ENCODE data around the gene PLN.

Gene PLN

GRCh38 chr6:118548136-118548535, at the start of gene PLN:
PLN (plus strand) TSS chr6:118548296; CDS start chr6:118558922, 10,626 bp downstream.
- Histone ChIP-seq H3K9me3 (ENCODE audit: control insufficient read depth, insufficient read depth, low read length) (no peaks in the 10 kb centered on the region), H3K4me1 (ENCODE audit: control insufficient read depth, insufficient read depth, low read length) (no peaks in the 10 kb centered on the region)

GRCh38 chr6:118500130-118501015, 47.7 kb upstream of the PLN start:
- WGBS (ENCODE audit: insufficient coverage, insufficient read length) = no CpG with 5 or more reads among the region's 10 CpGs
- H3K4me1 ChIP-seq (ENCODE audit: control insufficient read depth, insufficient read depth, low read length) = no peaks in the 10 kb centered on the region
- no peak for DNase-seq (ENCODE audit: low read depth, low spot score)
- no peak overlapping the region for H3K27ac ChIP-seq (ENCODE audit: low read length)
- H3K36me3 ChIP-seq (ENCODE audit: control insufficient read depth, insufficient read depth, low read length) = no peaks in the 10 kb centered on the region
- no peaks in the 10 kb centered on the region for H3K9me3 ChIP-seq (ENCODE audit: control insufficient read depth, insufficient read depth, low read length)
- no peaks in the 10 kb centered on the region for H3K27me3 ChIP-seq (ENCODE audit: control insufficient read depth, insufficient read depth, low read length)
- H3K4me3 ChIP-seq (ENCODE audit: low read length) = no peak overlapping the region

More at GRCh38 chr6:118548136-118548535, at the start of gene PLN:
- no peak for DNase-seq (ENCODE audit: low read depth, low spot score)
- Histone ChIP-seq H3K27me3 (ENCODE audit: control insufficient read depth, insufficient read depth, low read length) (no peaks in the 10 kb centered on the region), H3K4me3 (ENCODE audit: low read length) (no peak within 1 kb of the TSS), H3K27ac (ENCODE audit: low read length) (no peak within 1 kb of the TSS), H3K36me3 (ENCODE audit: control insufficient read depth, insufficient read depth, low read length) (no peaks in the 10 kb centered on the region)
- WGBS (ENCODE audit: insufficient coverage, insufficient read length) = no CpG with 5 or more reads among the region's 3 CpGs

- no peak for DNase-seq (ENCODE audit: low read depth, low spot score)
- no peaks in the 10 kb centered on the region for H3K4me1 ChIP-seq (ENCODE audit: control insufficient read depth, insufficient read depth, low read length)
- no peak overlapping the region for H3K27ac ChIP-seq (ENCODE audit: low read length)
- H3K36me3 ChIP-seq (ENCODE audit: control insufficient read depth, insufficient read depth, low read length) = no peaks in the 10 kb centered on the region
- H3K27me3 ChIP-seq (ENCODE audit: control insufficient read depth, insufficient read depth, low read length) = no peaks in the 10 kb centered on the region
- no CpG with 5 or more reads among the region's 5 CpGs for WGBS (ENCODE audit: insufficient coverage, insufficient read length)
- no peak overlapping the region for H3K4me3 ChIP-seq (ENCODE audit: low read length)
- H3K9me3 ChIP-seq (ENCODE audit: control insufficient read depth, insufficient read depth, low read length) = no peaks in the 10 kb centered on the region
Measured at GRCh38 chr6:118501099-118501498, 47.0 kb upstream of the PLN start.

GRCh38 chr6:118501765-118502164, 46.3 kb upstream of the PLN start:
- no peaks in the 10 kb centered on the region for H3K9me3 ChIP-seq (ENCODE audit: control insufficient read depth, insufficient read depth, low read length)
- no CpG with 5 or more reads among the region's 1 CpG for WGBS (ENCODE audit: insufficient coverage, insufficient read length)
- no peak for DNase-seq (ENCODE audit: low read depth, low spot score)
- H3K4me3 ChIP-seq (ENCODE audit: low read length) = no peak overlapping the region
- no peaks in the 10 kb centered on the region for H3K27me3 ChIP-seq (ENCODE audit: control insufficient read depth, insufficient read depth, low read length)
- no peaks in the 10 kb centered on the region for H3K36me3 ChIP-seq (ENCODE audit: control insufficient read depth, insufficient read depth, low read length)
- H3K27ac ChIP-seq (ENCODE audit: low read length) = no peak overlapping the region
- no peaks in the 10 kb centered on the region for H3K4me1 ChIP-seq (ENCODE audit: control insufficient read depth, insufficient read depth, low read length)

GRCh38 chr6:118502169-118502568, 45.9 kb upstream of the PLN start:
- Histone ChIP-seq H3K4me1 (ENCODE audit: control insufficient read depth, insufficient read depth, low read length) (no peaks in the 10 kb centered on the region), H3K27me3 (ENCODE audit: control insufficient read depth, insufficient read depth, low read length) (no peaks in the 10 kb centered on the region), H3K27ac (ENCODE audit: low read length) (no peak overlapping the region), H3K4me3 (ENCODE audit: low read length) (no peak overlapping the region), H3K9me3 (ENCODE audit: control insufficient read depth, insufficient read depth, low read length) (no peaks in the 10 kb centered on the region), H3K36me3 (ENCODE audit: control insufficient read depth, insufficient read depth, low read length) (no peaks in the 10 kb centered on the region)
- DNase-seq (ENCODE audit: low read depth, low spot score) = no peak
- WGBS (ENCODE audit: insufficient coverage, insufficient read length) = no CpG with 5 or more reads among the region's 2 CpGs

- Histone ChIP-seq H3K36me3 (ENCODE audit: control insufficient read depth, insufficient read depth, low read length) (no peaks in the 10 kb centered on the region), H3K4me1 (ENCODE audit: control insufficient read depth, insufficient read depth, low read length) (no peaks in the 10 kb centered on the region), H3K4me3 (ENCODE audit: low read length) (no peak overlapping the region), H3K27me3 (ENCODE audit: control insufficient read depth, insufficient read depth, low read length) (no peaks in the 10 kb centered on the region), H3K9me3 (ENCODE audit: control insufficient read depth, insufficient read depth, low read length) (no peaks in the 10 kb centered on the region), H3K27ac (ENCODE audit: low read length) (no peak overlapping the region)
- no peak for DNase-seq (ENCODE audit: low read depth, low spot score)
- WGBS (ENCODE audit: insufficient coverage, insufficient read length) = no CpG with 5 or more reads among the region's 2 CpGs
Measured at GRCh38 chr6:118504611-118505010, 43.5 kb upstream of the PLN start.

- H3K27ac ChIP-seq (ENCODE audit: low read length) = no peak overlapping the region
- WGBS (ENCODE audit: insufficient coverage, insufficient read length) = no CpG with 5 or more reads among the region's 2 CpGs
Measured at GRCh38 chr6:118505656-118506055, 42.4 kb upstream of the PLN start.

GRCh38 chr6:118506071-118506638, 41.9 kb upstream of the PLN start:
- H3K27me3 ChIP-seq (ENCODE audit: control insufficient read depth, insufficient read depth, low read length) = no peaks in the 10 kb centered on the region
- H3K4me3 ChIP-seq (ENCODE audit: low read length) = no peak overlapping the region
- H3K4me1 ChIP-seq (ENCODE audit: control insufficient read depth, insufficient read depth, low read length) = no peaks in the 10 kb centered on the region
- no CpG with 5 or more reads among the region's 5 CpGs for WGBS (ENCODE audit: insufficient coverage, insufficient read length)
- H3K9me3 ChIP-seq (ENCODE audit: control insufficient read depth, insufficient read depth, low read length) = no peaks in the 10 kb centered on the region
- no peaks in the 10 kb centered on the region for H3K36me3 ChIP-seq (ENCODE audit: control insufficient read depth, insufficient read depth, low read length)
- H3K27ac ChIP-seq (ENCODE audit: low read length) = no peak overlapping the region
- DNase-seq (ENCODE audit: low read depth, low spot score) = no peak

More at GRCh38 chr6:118505656-118506055, 42.4 kb upstream of the PLN start:
- no peaks in the 10 kb centered on the region for H3K4me1 ChIP-seq (ENCODE audit: control insufficient read depth, insufficient read depth, low read length)
- H3K9me3 ChIP-seq (ENCODE audit: control insufficient read depth, insufficient read depth, low read length) = no peaks in the 10 kb centered on the region
- DNase-seq (ENCODE audit: low read depth, low spot score) = no peak
- H3K36me3 ChIP-seq (ENCODE audit: control insufficient read depth, insufficient read depth, low read length) = no peaks in the 10 kb centered on the region
- no peaks in the 10 kb centered on the region for H3K27me3 ChIP-seq (ENCODE audit: control insufficient read depth, insufficient read depth, low read length)
- no peak overlapping the region for H3K4me3 ChIP-seq (ENCODE audit: low read length)

- no CpG with 5 or more reads among the region's 1 CpG for WGBS (ENCODE audit: insufficient coverage, insufficient read length)
- no peaks in the 10 kb centered on the region for H3K27me3 ChIP-seq (ENCODE audit: control insufficient read depth, insufficient read depth, low read length)
- DNase-seq (ENCODE audit: low read depth, low spot score) = no peak
- no peaks in the 10 kb centered on the region for H3K36me3 ChIP-seq (ENCODE audit: control insufficient read depth, insufficient read depth, low read length)
- no peaks in the 10 kb centered on the region for H3K9me3 ChIP-seq (ENCODE audit: control insufficient read depth, insufficient read depth, low read length)
- no peak overlapping the region for H3K27ac ChIP-seq (ENCODE audit: low read length)
- no peak overlapping the region for H3K4me3 ChIP-seq (ENCODE audit: low read length)
- H3K4me1 ChIP-seq (ENCODE audit: control insufficient read depth, insufficient read depth, low read length) = no peaks in the 10 kb centered on the region
Measured at GRCh38 chr6:118507636-118508035, 40.5 kb upstream of the PLN start.

GRCh38 chr6:118509009-118509617, 39.0 kb upstream of the PLN start:
- no peak overlapping the region for H3K4me3 ChIP-seq (ENCODE audit: low read length)
- no peaks in the 10 kb centered on the region for H3K9me3 ChIP-seq (ENCODE audit: control insufficient read depth, insufficient read depth, low read length)
- no peaks in the 10 kb centered on the region for H3K36me3 ChIP-seq (ENCODE audit: control insufficient read depth, insufficient read depth, low read length)
- no peaks in the 10 kb centered on the region for H3K27me3 ChIP-seq (ENCODE audit: control insufficient read depth, insufficient read depth, low read length)
- H3K4me1 ChIP-seq (ENCODE audit: control insufficient read depth, insufficient read depth, low read length) = no peaks in the 10 kb centered on the region
- 100% methylated on average over 1 of the region's 3 CpGs for WGBS (ENCODE audit: insufficient coverage, insufficient read length)
- no peak for DNase-seq (ENCODE audit: low read depth, low spot score)
- no peak overlapping the region for H3K27ac ChIP-seq (ENCODE audit: low read length)
